ENCODE results near the gene ZNF431.
"Not testable (repeated sequence)": the region's sequence is repeated elsewhere in the genome, so short reads cannot be mapped to it uniquely, and the experiment has no call there.

ZNF431 gene

DNA sequence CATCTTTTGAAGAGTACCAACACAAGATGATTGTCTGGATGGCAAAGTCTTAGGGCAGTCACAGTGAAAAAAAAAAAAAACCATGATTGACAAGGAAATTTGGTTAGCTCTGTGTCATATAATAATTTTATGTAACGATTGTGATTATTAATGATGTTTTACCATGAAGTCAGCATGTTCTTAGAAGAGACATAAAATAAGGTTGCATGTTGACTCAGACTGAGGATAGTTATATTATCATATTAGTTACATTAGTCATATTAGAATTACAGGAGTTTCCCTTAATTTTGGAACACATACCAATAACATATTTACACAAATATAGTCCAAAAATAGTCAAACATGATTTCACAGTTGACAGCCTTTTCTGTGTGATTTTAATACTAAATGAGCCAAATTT is 5.7 kb downstream of the ZNF431 start:
- DNase-seq (ENCODE audit: low read depth), result no peak

GRCh38 chr19:21148681-21149080 is 6.8 kb downstream of the ZNF431 start:
- DNase-seq (ENCODE audit: low read depth), result no peak

- DNase-seq (ENCODE audit: low read depth), result no peak
These were observed 8.0 kb downstream of the ZNF431 start for GRCh38 chr19:21149877-21150276.

DNA sequence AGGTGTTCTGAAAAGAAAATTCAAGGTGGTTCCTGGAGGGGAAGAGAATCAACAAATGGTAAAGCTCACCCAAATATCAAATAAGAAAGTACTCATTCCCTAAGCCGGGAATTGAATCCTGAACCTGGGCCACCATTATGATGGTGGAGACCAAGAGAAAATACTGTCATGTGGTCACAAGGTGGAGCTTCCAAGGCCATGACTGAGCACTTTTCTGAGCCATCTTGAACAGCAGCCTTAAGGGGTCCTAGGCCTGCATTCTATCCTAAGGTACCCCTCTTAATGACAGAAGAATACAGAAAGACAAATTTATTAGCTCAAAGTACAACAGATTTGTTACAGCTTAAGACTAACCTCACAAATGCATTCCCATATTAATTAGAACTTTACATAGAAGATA is 9.6 kb downstream of the ZNF431 start:
- no peak for DNase-seq (ENCODE audit: low read depth)

GRCh38 chr19:21158523-21159135 is 16.8 kb downstream of the ZNF431 start:
- DNase-seq (ENCODE audit: low read depth), result peak; percentile 28

GRCh38 chr19:21164541-21164940 is 22.7 kb downstream of the ZNF431 start:
- DNase-seq (ENCODE audit: low read depth), result no peak

DNA sequence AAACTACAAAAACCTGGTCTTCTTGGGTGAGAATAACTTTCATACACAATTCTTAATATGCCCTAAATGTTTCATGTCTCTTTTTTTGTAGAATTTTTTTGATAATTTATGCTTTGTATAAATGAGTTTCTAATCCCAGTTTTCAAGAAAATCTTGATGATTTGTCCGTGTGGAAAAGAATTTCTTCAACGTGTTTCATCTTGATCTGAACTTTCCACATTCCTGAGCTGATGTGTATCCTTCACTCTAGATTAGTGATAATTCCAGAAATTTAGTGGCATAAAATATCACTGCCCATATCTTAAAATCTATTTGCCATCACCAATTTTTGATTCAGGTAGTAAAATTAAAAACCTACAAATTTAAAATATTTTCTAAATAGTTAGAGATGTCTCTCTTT is 24.6 kb downstream of the ZNF431 start:
- DNase-seq (ENCODE audit: low read depth), result no peak

- no peak for DNase-seq (ENCODE audit: low read depth)
These were observed 55.9 kb downstream of the ZNF431 start for GRCh38 chr19:21197590-21198295.

GRCh38 chr19:21202865-21203494 is 61.1 kb downstream of the ZNF431 start:
- DNase-seq (ENCODE audit: low read depth), result no peak

DNA sequence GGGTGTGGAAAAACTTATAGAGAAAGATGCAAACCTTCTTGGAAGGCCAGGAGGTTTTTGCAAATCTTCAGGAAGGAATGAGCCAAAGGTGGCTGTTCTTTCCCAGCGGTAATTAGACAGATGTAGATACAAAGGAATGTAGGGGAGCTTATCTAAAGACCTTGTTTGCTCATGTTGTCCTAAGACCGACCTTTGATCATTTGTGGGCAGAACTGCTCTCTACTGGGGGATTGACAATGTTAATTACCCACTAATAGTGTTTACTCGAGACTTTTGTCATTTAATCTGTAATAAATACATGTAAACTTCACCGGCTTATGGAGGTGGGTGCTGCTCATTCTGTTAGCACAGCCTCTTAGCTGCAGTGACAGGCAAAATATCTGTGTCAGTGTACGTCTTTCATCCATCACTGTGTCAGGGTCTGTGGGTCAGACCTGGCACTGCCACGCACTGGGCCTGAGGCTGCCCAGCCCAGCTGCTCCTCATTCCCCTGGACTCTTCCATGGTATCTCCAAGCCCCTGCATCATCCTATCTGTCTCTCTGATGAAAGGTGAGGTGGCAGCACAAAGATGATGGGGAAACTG is 68.3 kb downstream of the ZNF431 start:
- no peak for DNase-seq (ENCODE audit: low read depth)

DNA sequence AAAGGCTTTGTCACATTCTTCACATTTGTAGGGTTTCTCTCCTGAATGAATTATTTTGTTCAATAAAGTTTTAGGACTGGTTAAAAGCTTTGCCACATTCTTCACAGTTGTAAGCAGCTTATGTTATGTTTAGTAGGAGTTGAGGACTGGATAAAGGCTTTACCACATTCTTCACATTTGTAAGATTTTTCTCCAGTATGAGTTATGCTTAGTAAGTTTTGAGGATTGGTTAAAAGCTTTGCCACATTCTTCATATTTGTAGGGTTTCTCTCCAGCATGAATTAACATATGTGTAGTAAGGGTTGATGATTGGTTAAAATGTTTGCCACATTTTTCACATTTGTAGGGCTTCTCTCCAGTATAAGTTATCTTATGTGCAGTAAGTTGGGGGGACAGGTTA is 79.9 kb downstream of the ZNF431 start:
- no peak for DNase-seq (ENCODE audit: low read depth)

DNA sequence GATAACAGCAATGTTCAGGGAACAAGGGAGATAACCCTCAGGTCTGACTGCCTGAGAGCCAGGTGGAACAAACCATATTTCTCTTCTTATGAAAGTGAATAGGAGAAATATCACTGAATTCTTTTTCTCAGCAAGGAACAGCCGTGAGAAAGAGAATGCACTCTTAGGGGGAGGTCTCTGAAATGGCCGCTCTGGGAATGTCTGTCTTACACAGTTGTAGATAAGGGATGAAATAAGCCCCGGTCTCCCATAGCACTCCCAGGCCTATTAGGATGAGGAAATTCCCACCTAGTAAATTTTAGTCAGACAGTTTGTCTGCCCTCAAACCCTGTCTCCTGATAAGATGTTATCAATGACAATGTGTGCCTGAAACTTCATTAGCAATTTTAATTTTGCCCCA is 88.1 kb downstream of the ZNF431 start:
- not testable (repeated sequence) for DNase-seq (ENCODE audit: low read depth)

DNA sequence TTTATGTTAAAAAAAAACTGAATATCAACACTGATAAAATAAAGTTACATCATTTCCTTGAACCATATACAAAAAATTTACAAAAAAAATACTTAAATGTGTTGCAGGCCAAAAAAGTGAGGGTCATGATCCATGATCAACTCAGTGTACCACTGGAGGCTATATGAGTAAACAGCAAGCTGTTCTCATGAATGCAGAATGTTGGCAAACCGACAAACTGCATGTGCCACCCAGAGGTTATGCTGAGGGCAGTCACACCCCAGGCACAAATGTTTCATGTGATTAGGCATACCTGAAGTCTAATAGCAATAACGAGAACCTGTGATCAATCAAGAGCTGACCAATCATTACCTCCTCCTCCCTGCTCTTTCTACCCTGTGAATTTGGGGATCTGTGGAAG is 91.9 kb downstream of the ZNF431 start:
- DNase-seq (ENCODE audit: low read depth), result no peak

- DNase-seq (ENCODE audit: low read depth), result not testable (repeated sequence)
These were observed 94.9 kb downstream of the ZNF431 start for GRCh38 chr19:21236751-21237150.

DNA sequence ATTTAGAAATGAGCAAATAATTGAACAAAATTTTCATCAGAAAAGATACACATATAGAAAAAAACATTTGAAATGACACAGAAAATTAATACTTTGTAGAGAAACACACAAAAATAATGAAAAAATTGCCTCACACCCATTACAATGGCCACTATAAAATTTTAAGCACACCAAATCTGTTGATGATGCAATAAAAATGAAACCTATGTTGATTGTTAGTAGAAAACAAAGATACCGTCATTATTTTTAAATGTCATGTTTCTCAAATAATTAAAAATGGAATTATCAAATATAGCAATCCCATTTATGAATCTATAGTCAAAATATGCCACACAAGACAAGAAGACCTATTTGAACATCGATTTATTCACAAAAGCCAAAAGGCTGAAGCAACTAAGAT is 96.8 kb downstream of the ZNF431 start:
- no peak for DNase-seq (ENCODE audit: low read depth)
